Progenitor cell of endocrine pancreas (in vitro differentiated cells): ENCODE measurements around the gene CHD5. TPM values are rescaled to one million over a fixed set of nuclear protein-coding genes. Genes with fewer than 3 reads are reported as not detected.

Experiments used
- DNase-seq: peaks from one replicate; pipeline ENCODE4 v3.0.0; 2021; ENCODE audit warnings: low spot score; ENCODE audit not compliant: unreplicated experiment
- H3K27ac Mint-ChIP-seq: 2 replicates; pipeline ENCODE4 v1.8.0; 2021; ENCODE audit warnings: mild to moderate bottlenecking, moderate library complexity, mixed read lengths
- H3K27me3 Mint-ChIP-seq: 2 replicates; pipeline ENCODE4 v1.8.0; 2021; ENCODE audit warnings: mixed read lengths
- H3K36me3 Mint-ChIP-seq: 2 replicates; pipeline ENCODE4 v1.8.0; 2022; ENCODE audit warnings: mixed read lengths; ENCODE audit not compliant: insufficient read depth
- H3K4me1 Mint-ChIP-seq: 2 replicates; pipeline ENCODE4 v1.8.0; 2021; ENCODE audit warnings: low read depth, mixed read lengths
- H3K4me3 Mint-ChIP-seq: 2 replicates; pipeline ENCODE4 v1.8.0; 2021; ENCODE audit warnings: low read depth, mild to moderate bottlenecking, moderate library complexity, mixed read lengths
- H3K9me3 Mint-ChIP-seq: 2 replicates; pipeline ENCODE4 v1.8.0; 2021; ENCODE audit warnings: low read depth, mixed read lengths
- total RNA-seq: library from RNA; stranded (reverse); gene quantifications from 2 replicates; pipeline ENCODE4 v1.2.1, GENCODE V29; 2021
- TF ChIP-seq, protein P1 (sequence below): fragments of 200-600 bp; sonication (generic); IDR thresholded peaks from one replicate; pipeline ENCODE4 v1.5.0; 2021; ENCODE audit warnings: antibody characterized with exemption, mild to moderate bottlenecking; ENCODE audit not compliant: unreplicated experiment

CHD5 gene
- total RNA-seq, 1 donor from 2014 or later, result 0.77 TPM

DNA sequence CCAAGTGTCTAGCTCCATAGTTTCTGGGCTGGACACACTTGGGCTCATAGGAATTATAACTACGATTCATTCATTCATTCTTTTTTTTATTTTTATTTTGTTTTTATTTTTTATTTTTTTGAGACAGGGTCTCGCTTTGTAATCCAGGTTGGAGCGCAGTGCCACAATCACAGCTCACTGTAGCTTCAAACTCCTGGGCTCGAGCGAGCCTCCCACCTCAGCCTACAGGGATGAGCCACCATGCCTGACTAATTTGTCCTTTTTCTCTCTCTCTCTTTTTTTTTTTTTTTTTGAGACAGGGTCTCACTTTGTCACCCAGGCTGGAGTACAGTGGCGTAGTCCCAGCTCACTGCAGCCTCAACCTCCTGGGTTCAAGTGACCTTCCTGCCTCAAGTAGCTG, 92.2 kb downstream of the CHD5 start:
- Mint-ChIP-seq H3K27ac (no peak overlapping the region), H3K36me3 (no peaks in the 10 kb centered on the region), H3K4me1 (no peaks in the 10 kb centered on the region), H3K27me3 (no peaks in the 10 kb centered on the region), H3K9me3 (no peaks in the 10 kb centered on the region), H3K4me3 (no peak overlapping the region)
- TF ChIP-seq, protein P1, sequence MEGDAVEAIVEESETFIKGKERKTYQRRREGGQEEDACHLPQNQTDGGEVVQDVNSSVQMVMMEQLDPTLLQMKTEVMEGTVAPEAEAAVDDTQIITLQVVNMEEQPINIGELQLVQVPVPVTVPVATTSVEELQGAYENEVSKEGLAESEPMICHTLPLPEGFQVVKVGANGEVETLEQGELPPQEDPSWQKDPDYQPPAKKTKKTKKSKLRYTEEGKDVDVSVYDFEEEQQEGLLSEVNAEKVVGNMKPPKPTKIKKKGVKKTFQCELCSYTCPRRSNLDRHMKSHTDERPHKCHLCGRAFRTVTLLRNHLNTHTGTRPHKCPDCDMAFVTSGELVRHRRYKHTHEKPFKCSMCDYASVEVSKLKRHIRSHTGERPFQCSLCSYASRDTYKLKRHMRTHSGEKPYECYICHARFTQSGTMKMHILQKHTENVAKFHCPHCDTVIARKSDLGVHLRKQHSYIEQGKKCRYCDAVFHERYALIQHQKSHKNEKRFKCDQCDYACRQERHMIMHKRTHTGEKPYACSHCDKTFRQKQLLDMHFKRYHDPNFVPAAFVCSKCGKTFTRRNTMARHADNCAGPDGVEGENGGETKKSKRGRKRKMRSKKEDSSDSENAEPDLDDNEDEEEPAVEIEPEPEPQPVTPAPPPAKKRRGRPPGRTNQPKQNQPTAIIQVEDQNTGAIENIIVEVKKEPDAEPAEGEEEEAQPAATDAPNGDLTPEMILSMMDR, result no peak
- no peak for DNase-seq

DNA sequence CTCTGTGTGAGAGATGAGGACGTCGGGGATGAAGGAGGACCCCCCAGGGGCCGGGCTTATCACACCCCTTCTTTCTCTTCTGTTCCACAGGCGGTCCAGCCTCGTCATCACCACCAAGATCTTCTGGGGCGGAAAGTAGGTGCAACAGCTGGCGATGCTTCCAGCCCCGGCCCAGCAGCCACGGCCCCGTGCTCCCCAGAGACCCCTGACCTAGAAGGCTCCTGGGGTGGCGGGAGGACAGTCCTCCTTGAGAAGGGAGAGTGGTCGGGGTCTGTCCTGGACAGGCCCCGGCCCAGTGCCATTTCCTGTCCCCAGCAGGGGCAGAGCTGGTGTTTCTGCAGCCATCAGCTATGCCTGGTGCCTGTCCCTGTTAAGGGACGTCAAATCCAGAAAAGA, 92.7 kb downstream of the CHD5 start:
- Mint-ChIP-seq H3K27me3 (no peaks in the 10 kb centered on the region), H3K4me3 (no peak overlapping the region), H3K27ac (no peak overlapping the region), H3K36me3 (no peaks in the 10 kb centered on the region), H3K4me1 (no peaks in the 10 kb centered on the region), H3K9me3 (no peaks in the 10 kb centered on the region)
- no peak for DNase-seq
- TF ChIP-seq, protein P1, result no peak

- Mint-ChIP-seq H3K27ac (no peak overlapping the region), H3K27me3 (no peaks in the 10 kb centered on the region), H3K36me3 (no peaks in the 10 kb centered on the region), H3K9me3 (no peaks in the 10 kb centered on the region), H3K4me1 (no peaks in the 10 kb centered on the region), H3K4me3 (no peak overlapping the region)
- TF ChIP-seq, protein P1, result no peak
- no peak for DNase-seq
Measured at GRCh38 chr1:6086762-6087376, 93.3 kb downstream of the CHD5 start.

DNA sequence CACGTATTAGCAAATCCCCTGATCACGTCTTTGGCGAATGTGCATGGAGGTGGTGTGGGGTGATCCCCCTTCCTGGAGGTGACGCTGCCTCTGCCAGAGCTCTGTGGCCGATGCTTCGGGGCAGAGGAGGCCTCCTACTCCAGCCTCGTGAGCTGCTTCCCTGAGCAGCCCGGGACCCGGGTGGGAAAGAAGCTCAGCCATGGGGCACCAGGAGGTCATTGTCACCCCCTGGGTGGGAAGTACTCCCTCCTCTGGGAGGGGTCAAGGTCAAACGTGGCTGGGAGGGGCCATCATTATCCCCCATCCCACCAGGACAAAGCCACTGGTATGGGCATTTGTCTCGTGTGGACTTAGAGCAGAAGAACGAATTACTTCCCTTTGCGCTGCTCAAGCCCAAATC, 93.8 kb downstream of the CHD5 start:
- TF ChIP-seq, protein P1, result no peak
- Mint-ChIP-seq H3K4me1 (no peaks in the 10 kb centered on the region), H3K27ac (no peak overlapping the region), H3K27me3 (no peaks in the 10 kb centered on the region), H3K36me3 (no peaks in the 10 kb centered on the region), H3K4me3 (no peak overlapping the region), H3K9me3 (no peaks in the 10 kb centered on the region)
- DNase-seq, result no peak

DNA sequence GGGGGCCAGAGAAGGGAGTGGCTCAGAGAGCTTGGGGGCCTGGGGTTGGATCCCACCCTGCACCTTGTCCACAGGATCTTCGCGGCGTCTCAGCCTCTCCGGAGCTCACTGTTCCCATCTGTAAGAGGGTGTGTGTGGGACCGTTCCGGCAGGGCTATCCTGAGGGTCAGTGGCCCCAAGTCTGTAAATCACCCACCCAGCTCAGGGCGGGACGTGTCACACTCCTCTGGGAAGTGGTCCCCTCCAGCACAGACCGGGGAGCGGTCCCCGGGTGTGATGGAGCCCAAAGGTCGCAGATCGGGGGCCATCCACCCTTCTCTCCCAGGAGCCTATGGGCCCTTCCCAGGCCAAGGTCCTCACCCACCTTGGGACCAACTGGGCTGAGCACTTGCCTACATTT, 94.5 kb downstream of the CHD5 start:
- no peaks in the 10 kb centered on the region for H3K9me3 Mint-ChIP-seq
- no peak for DNase-seq
- no peaks in the 10 kb centered on the region for H3K36me3 Mint-ChIP-seq
- no peaks in the 10 kb centered on the region for H3K27me3 Mint-ChIP-seq
- no peak overlapping the region for H3K27ac Mint-ChIP-seq
- H3K4me1 Mint-ChIP-seq, result no peaks in the 10 kb centered on the region
- no peak overlapping the region for H3K4me3 Mint-ChIP-seq
- TF ChIP-seq, protein P1, result no peak
